K562 (cell line): Measurements from ENCODE around the gene ZNF213. TPM values are rescaled to one million over a fixed set of nuclear protein-coding genes. Genes with fewer than 3 reads are reported as not detected.

Source experiments
- ATAC-seq: fragments of 200-7000 bp; cut with Tn5 transposase; 3 replicates; pipeline ENCODE4 v1.9.1; 2020; ENCODE audit warnings: moderate library complexity
- BruUV-seq: library from RNA; stranded (reverse); fragments of 400-500 nt; replicated peaks from 2 replicates; lab custom pipeline; 2021; lab: Mats Ljungman, UMichigan
- CTCF ChIA-PET: fragments of 300-600 bp; formaldehyde crosslinking; extraction: SDS; loops from one replicate; lab custom pipeline; 2021; ENCODE audit warnings: low intra/inter-chr PET ratio; lab: Yijun Ruan, JAX
- POLR2A ChIA-PET: fragments of 300-600, 350-650 bp; sonication (Branson Sonifier 250); formaldehyde crosslinking; extraction: SDS; loops from one replicate; lab custom pipeline; 2021; ENCODE audit warnings: antibody characterized with exemption, inconsistent platforms; lab: Yijun Ruan, JAX
- DNase-seq, 4 experiments: peaks; one replicate each; pipeline versions ENCODE4 v3.0.0 to v3.0.0-alpha.2; 2011 to 2018; ENCODE audit warnings: low spot score in 3 of 4, mixed read lengths in 3 of 4; ENCODE audit errors: extremely low read depth in 1 of 4
- FAIRE-seq: peaks from 2 replicates; lab custom pipeline; 2011; peaks lifted over from hg19 to GRCh38; lab: Jason Lieb, UNC
- H2AFZ ChIP-seq: 2 replicates; pipeline ENCODE4 v1.6.0; 2011; ENCODE audit warnings: low read depth, low read length, control low read depth, inconsistent platforms
- H3K27ac ChIP-seq: fragments of 200-600 bp; 3 replicates; pipeline ENCODE4 v1.8.0; 2011; ENCODE audit warnings: low read depth, mild to moderate bottlenecking, control low read depth, inconsistent platforms, low read length, moderate library complexity, mixed read lengths; ENCODE audit errors: extremely low read depth
- H3K27me3 ChIP-seq, 2 experiments: fragments of 300-600 bp in 1 of 2; 2 replicates in 1 of 2; 3 replicates in 1 of 2; pipeline versions ENCODE4 v1.6.0 to v1.8.0; 2011; ENCODE audit warnings: inconsistent platforms in 2 of 2, low read length in 2 of 2, mild to moderate bottlenecking in 1 of 2, mixed read lengths in 1 of 2, moderate library complexity in 1 of 2; ENCODE audit not compliant: control insufficient read depth in 2 of 2, insufficient read depth in 2 of 2
- H3K36me3 ChIP-seq: fragments of 300-600 bp; 3 replicates; pipeline ENCODE4 v1.8.0; 2011; ENCODE audit warnings: mild to moderate bottlenecking, low read length, inconsistent platforms; ENCODE audit not compliant: control insufficient read depth, insufficient read depth
- H3K4me1 ChIP-seq, 2 experiments: fragments of 200-600 bp in 1 of 2; replicated peaks in 1 of 2; 2 replicates in 1 of 2; 3 replicates in 1 of 2; pipeline versions ENCODE4 v1.5.1 to v1.8.0; 2011; ENCODE audit warnings: inconsistent platforms in 2 of 2, low read length in 2 of 2, mild to moderate bottlenecking in 1 of 2, mixed read lengths in 1 of 2, moderate library complexity in 1 of 2; ENCODE audit not compliant: control insufficient read depth in 2 of 2, insufficient read depth in 2 of 2
- H3K4me2 ChIP-seq: 2 replicates; pipeline ENCODE4 v1.6.1; 2011; ENCODE audit warnings: low read length, control low read depth, inconsistent platforms, mixed read lengths; ENCODE audit not compliant: insufficient read depth
- H3K4me3 ChIP-seq: fragments of 200-600 bp; sonication (generic), shearing (Covaris generic); 2 replicates; pipeline ENCODE4 v1.5.1; 2016; ENCODE audit warnings: control low read depth, inconsistent platforms
- H3K79me2 ChIP-seq: fragments of 200-600 bp; 3 replicates; pipeline ENCODE4 v1.8.0; 2011; ENCODE audit warnings: low read length, inconsistent platforms; ENCODE audit not compliant: control insufficient read depth, insufficient read depth
- H3K9ac ChIP-seq, 2 experiments: 2 replicates each; pipeline versions ENCODE4 v1.6.0 to v1.6.1; 2011; ENCODE audit warnings: low read depth in 2 of 2, low read length in 2 of 2, control low read depth in 1 of 2, inconsistent platforms in 1 of 2, mild to moderate bottlenecking in 1 of 2, mixed read lengths in 1 of 2; ENCODE audit not compliant: insufficient read depth in 1 of 2
- H3K9me1 ChIP-seq: one replicate; pipeline ENCODE4 v1.6.0; 2011; ENCODE audit warnings: inconsistent platforms, mild to moderate bottlenecking, low read length, moderate library complexity; ENCODE audit not compliant: control insufficient read depth, insufficient read depth
- H3K9me3 ChIP-seq: replicated peaks from 2 replicates; pipeline ENCODE4 v1.5.1; 2011; ENCODE audit warnings: low read depth, low read length, inconsistent platforms; ENCODE audit not compliant: control insufficient read depth, insufficient read depth
- H4K20me1 ChIP-seq: replicated peaks from 2 replicates; pipeline ENCODE4 v1.6.1; 2011; ENCODE audit warnings: low read length, inconsistent platforms, mixed read lengths; ENCODE audit not compliant: control insufficient read depth, insufficient read depth
- C11orf30 ChIP-seq: fragments of 450-650 bp; IDR thresholded peaks from 2 replicates; pipeline ENCODE4 v1.6.1; 2016; ENCODE audit warnings: low read depth, mild to moderate bottlenecking
- CBFA2T3 ChIP-seq: fragments of 450-650 bp; IDR thresholded peaks from 2 replicates; pipeline ENCODE4 v1.6.1; 2017
- EGR1 ChIP-seq: fragments of 450-650 bp; conservative IDR thresholded peaks from 2 replicates; pipeline ENCODE4 v1.6.1; 2017; ENCODE audit warnings: mild to moderate bottlenecking
- ESRRA ChIP-seq: fragments of 450-650 bp; IDR thresholded peaks from 2 replicates; pipeline ENCODE4 v1.6.1; 2014; ENCODE audit warnings: low read depth, mild to moderate bottlenecking, moderate library complexity, borderline replicate concordance
- FOXJ3 ChIP-seq: sonication (generic); formaldehyde crosslinking; IDR thresholded peaks from 2 replicates; pipeline ENCODE4 v1.4.0; 2020; ENCODE audit warnings: mild to moderate bottlenecking, missing genetic modification reagents
- GABPA ChIP-seq: fragments of 200-800 bp; sonication (Bioruptor generic); conservative IDR thresholded peaks from 2 replicates; pipeline ENCODE4 v1.6.1; 2016; ENCODE audit warnings: low read depth, missing genetic modification characterization, missing compliant biosample characterization
- HNRNPL ChIP-seq: fragments of 200-400 bp; formaldehyde crosslinking; IDR thresholded peaks from 2 replicates; pipeline ENCODE4 v1.6.1; 2017; ENCODE audit warnings: low read depth, mild to moderate bottlenecking, low read length
- KDM1A ChIP-seq, 2 experiments: fragments of 450-650 bp; IDR thresholded peaks; 2 replicates each; pipeline ENCODE4 v1.6.1; 2016; ENCODE audit warnings: mild to moderate bottlenecking in 2 of 2
- OTX1 ChIP-seq: fragments of 450-650 bp; formaldehyde crosslinking; IDR thresholded peaks from 2 replicates; pipeline ENCODE4 v1.4.0; 2022; ENCODE audit warnings: mild to moderate bottlenecking
- PRMT5 ChIP-seq: sonication (generic); formaldehyde crosslinking; IDR thresholded peaks from 2 replicates; pipeline ENCODE4 v1.5.0; 2020; ENCODE audit warnings: missing genetic modification reagents
- TGIF2 ChIP-seq: sonication (generic); formaldehyde crosslinking; IDR thresholded peaks from 2 replicates; pipeline ENCODE4 v1.8.1; 2022; ENCODE audit warnings: mild to moderate bottlenecking, missing genetic modification reagents, moderate library complexity
- XRCC4 ChIP-seq: IDR thresholded peaks from one replicate; pipeline ENCODE4 v1.6.1; 2011; ENCODE audit not compliant: insufficient read depth, insufficient read length; ENCODE audit errors: extremely low read depth
- ZNF134 ChIP-seq: fragments of 250-450 bp; sonication (Bioruptor Pico); conservative IDR thresholded peaks from 2 replicates; pipeline ENCODE4 v1.4.0; 2020
- ZNF561 ChIP-seq: fragments of 450-650 bp; formaldehyde crosslinking; conservative IDR thresholded peaks from 2 replicates; pipeline ENCODE4 v1.4.0; 2020; ENCODE audit warnings: mild to moderate bottlenecking, moderate library complexity
- ZNF764 ChIP-seq: fragments of 250-450 bp; sonication (Bioruptor Pico); IDR thresholded peaks from 2 replicates; pipeline ENCODE4 v1.4.0; 2020; ENCODE audit warnings: low read depth, mild to moderate bottlenecking, moderate library complexity
- whole genome bisulfite sequencing: fragments of 100-300 bp; shearing (Covaris generic); methylation state at CpG from one replicate; pipeline ENCODE4 v1.1.6; 2016; ENCODE audit warnings: low coverage, mixed read lengths; ENCODE audit not compliant: insufficient coverage; ENCODE audit errors: missing lambda C conversion rate; 5-methylcytosine and 5-hydroxymethylcytosine counted together
- in situ Hi-C: fragments of 300-500 bp; cut with MboI; formaldehyde crosslinking; loops from 4 replicates; pipeline ENCODE4 v1.15.0; 2018; ENCODE audit warnings: inconsistent platforms, mixed read lengths
- intact Hi-C: fragments of 100-400 bp; cut with micrococcal nuclease; formaldehyde crosslinking; loops from 2 replicates; pipeline ENCODE4 v1.14.2; 2022
- polyA plus RNA-seq, 8 experiments: library from polyadenylated mRNA; depleted of rRNA in 4 of 8; stranded (reverse) in 5 of 8; unstranded in 3 of 8; fragments of >200 nt; fragmentation: Nextera tagmentation in 2 of 8; fragmentation: Illumina TruSeq in 1 of 8; extraction: Ambion mirVana in 2 of 8; extraction: Trizol in 1 of 8; gene quantifications; 2 replicates each; pipeline versions ENCODE4 v1.2.1 to v1.2.3, GENCODE V29; 2011 to 2014; ENCODE audit warnings: inconsistent platforms in 1 of 8, missing spikeins in 1 of 8
- total RNA-seq, 7 experiments: library from RNA; depleted of rRNA in 6 of 7; stranded (reverse); fragments of >200 nt in 6 of 7; fragmentation: Illumina TruSeq in 2 of 7; extraction: Trizol in 2 of 7; gene quantifications; 2 replicates each; pipeline versions ENCODE4 v1.2.1 to v1.2.3, GENCODE V29; 2011 to 2021; ENCODE audit warnings: low replicate concordance in 1 of 7
- TF ChIP-seq, protein P1 (sequence below): fragments of 450-650 bp; IDR thresholded peaks from 2 replicates; pipeline ENCODE4 v1.6.1; 2016; ENCODE audit warnings: antibody characterized with exemption
- TF ChIP-seq, protein P2 (sequence below), 2 experiments: fragments of 450-650 bp in 1 of 2; sonication (generic) in 1 of 2; formaldehyde crosslinking in 1 of 2; IDR thresholded peaks in 1 of 2; conservative IDR thresholded peaks in 1 of 2; 2 replicates each; pipeline versions ENCODE4 v1.6.1 to v1.8.1; 2016 to 2023; ENCODE audit warnings: mild to moderate bottlenecking in 2 of 2, moderate library complexity in 2 of 2, inconsistent platforms in 1 of 2, missing genetic modification reagents in 1 of 2
- TF ChIP-seq, protein P3 (sequence below): sonication (generic); formaldehyde crosslinking; IDR thresholded peaks from 2 replicates; pipeline ENCODE4 v1.8.0; 2022; ENCODE audit warnings: missing genetic modification reagents, mild to moderate bottlenecking, moderate library complexity, borderline replicate concordance

ZNF213 gene
- total and polyA plus RNA-seq, 9 of the 15 experiments (the other 6 are each of a cell fraction or from before 2014, with no cell fraction given): 0.49 to 10.0 (median 1.8) TPM

DNA sequence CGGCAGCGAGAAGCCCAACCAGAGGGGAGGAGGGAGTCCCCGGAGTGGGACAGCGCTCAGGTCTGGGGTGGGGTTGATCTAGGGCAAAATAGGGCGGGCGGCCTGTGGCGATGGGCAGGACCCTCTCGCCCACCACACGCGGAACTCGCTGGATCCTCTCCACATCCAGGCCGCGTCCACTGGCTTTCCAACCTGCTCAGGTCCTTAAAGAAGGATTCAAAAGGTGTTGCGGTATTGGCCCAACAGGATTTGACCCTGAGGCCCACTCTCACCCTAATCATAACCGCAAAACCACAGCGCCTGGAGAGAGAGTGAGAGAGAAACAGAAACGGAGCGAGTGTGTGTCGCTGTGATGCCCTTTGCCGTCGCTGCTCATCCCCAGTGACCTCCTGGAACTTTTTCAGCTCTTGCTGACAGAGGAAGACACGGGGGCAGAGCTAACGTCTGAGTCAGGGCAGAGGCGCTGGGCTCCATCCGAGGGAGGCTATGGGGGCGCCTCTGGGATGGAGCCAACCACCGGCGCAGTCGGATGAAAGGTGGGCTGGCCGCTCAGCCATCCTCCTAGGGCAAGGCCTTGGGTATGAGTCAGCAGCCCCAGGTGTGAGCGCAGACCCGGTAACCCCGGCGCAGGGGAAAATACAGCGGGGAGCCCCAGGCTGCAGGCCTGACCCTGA lies 36.5 kb downstream of the ZNF213 start:
- Histone ChIP-seq H3K79me2 (no peaks in the 10 kb centered on the region), H3K27ac (no peak overlapping the region), H3K4me3 (no peak overlapping the region), H3K36me3 (no peaks in the 10 kb centered on the region), H3K4me1 (peaks cover 0 to 46% of the 10 kb centered on the region in 2 experiments; a peak in 3 of 5 replicates), H3K9me3 (no peaks in the 10 kb centered on the region), H3K9ac (peak overlapping the region in 1 of 2 experiments; percentile 73; a peak in 2 of 4 replicates), H3K27me3 (peaks cover 0 to 4% of the 10 kb centered on the region in 2 experiments; a peak in 1 of 5 replicates), H2AFZ (peak overlapping the region; percentile 14), H3K4me2 (peak overlapping the region; percentile 36; the same call in 1 of the 2 replicates), H4K20me1 (0 out of 2 replicates have a peak, but pooled peaks cover 5% of the 10 kb centered on the region), H3K9me1 (no peaks in the 10 kb centered on the region)
- ChIA-PET POLR2A (interaction anchor here (0.6 to 1.6 kb wide), 5 partner anchors 10 to 112 kb away, joined by 3 to 8 read pairs (median 3); partner anchors contain the start of gene ZNF263), CTCF (no interaction called here)
- in situ Hi-C loops: no loop called here
- ATAC-seq: no peak
- DNase-seq: peak in 1 of 4 experiments; percentile 34
- no TSS peak for BruUV-seq
- WGBS: 33% methylated on average over 31 of the region's 35 CpGs
- no peak for FAIRE-seq
- intact Hi-C loops: loop anchor here (10.0 kb wide), 1 partner anchor 117 kb away; no protein-coding TSS in a partner anchor
- TF ChIP-seq XRCC4 (no peak), PRMT5 (CRISPR knock-in tag) (no peak), GABPA (tag) (no peak), C11orf30 (0 out of 2 replicates have a peak, but pooled peaks have one; percentile 21), HNRNPL (no peak), EGR1 (peak; percentile 40; the same call in 1 of the 2 replicates), KDM1A (IDR thresholded peaks at IDR 0.05) (peak; percentile 10 to 11; a peak in 2 of 4 replicates), TGIF2 (CRISPR knock-in tag) (no peak), ZNF134 (CRISPR knock-in tag) (no peak), ESRRA (peak; percentile 84; the same call in 1 of the 2 replicates), OTX1 (no peak), CBFA2T3 (peak; percentile 15; the same call in 1 of the 2 replicates), ZNF764 (CRISPR knock-in tag) (no peak), FOXJ3 (CRISPR knock-in tag) (no peak), ZNF561 (no peak)
- TF ChIP-seq, protein P1, sequence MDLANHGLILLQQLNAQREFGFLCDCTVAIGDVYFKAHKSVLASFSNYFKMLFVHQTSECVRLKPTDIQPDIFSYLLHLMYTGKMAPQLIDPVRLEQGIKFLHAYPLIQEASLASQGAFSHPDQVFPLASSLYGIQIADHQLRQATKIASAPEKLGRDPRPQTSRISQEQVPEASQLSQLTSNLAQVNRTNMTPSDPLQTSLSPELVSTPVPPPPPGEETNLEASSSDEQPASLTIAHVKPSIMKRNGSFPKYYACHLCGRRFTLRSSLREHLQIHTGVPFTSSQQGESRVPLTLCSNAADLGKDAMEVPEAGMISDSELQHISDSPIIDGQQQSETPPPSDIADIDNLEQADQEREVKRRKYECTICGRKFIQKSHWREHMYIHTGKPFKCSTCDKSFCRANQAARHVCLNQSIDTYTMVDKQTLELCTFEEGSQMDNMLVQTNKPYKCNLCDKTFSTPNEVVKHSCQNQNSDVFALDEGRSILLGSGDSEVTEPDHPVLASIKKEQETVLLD: no peak
- TF ChIP-seq, protein P2, sequence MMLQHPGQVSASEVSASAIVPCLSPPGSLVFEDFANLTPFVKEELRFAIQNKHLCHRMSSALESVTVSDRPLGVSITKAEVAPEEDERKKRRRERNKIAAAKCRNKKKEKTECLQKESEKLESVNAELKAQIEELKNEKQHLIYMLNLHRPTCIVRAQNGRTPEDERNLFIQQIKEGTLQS (IDR thresholded peaks at IDR 0.05): peak; percentile 29; the same call in 1 of the 2 replicates
- TF ChIP-seq, protein P2 (CRISPR knock-in tag; conservative IDR thresholded peaks at IDR 0.05): no peak
- TF ChIP-seq, protein P3, sequence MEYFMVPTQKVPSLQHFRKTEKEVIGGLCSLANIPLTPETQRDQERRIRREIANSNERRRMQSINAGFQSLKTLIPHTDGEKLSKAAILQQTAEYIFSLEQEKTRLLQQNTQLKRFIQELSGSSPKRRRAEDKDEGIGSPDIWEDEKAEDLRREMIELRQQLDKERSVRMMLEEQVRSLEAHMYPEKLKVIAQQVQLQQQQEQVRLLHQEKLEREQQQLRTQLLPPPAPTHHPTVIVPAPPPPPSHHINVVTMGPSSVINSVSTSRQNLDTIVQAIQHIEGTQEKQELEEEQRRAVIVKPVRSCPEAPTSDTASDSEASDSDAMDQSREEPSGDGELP (CRISPR knock-in tag): 0 out of 2 replicates have a peak, but pooled peaks have one; percentile 16
